ENCODE data around the gene CCSER1. TPM values are rescaled to one million over a fixed set of nuclear protein-coding genes. Genes with fewer than 3 reads are reported as not detected.

The CCSER1 gene
- total and polyA plus RNA-seq, 2 donors (not counting 1 experiment from before 2014, with no cell fraction given), result under 0.01 TPM; not detected in 1

- Histone ChIP-seq H3K36me3 (ENCODE audit: control insufficient read depth, insufficient read depth, low read length) (no peaks in the 10 kb centered on the region), H3K4me1 (ENCODE audit: control insufficient read depth, extremely low read depth, insufficient read depth, low read length) (no peaks in the 10 kb centered on the region), H2AFZ (ENCODE audit: low read length) (no peak overlapping the region), H3K27ac (ENCODE audit: insufficient read depth, low read length) (no peak overlapping the region), H4K20me1 (ENCODE audit: control insufficient read depth, extremely low read depth, insufficient read depth, low read length) (no peaks in the 10 kb centered on the region), H3K27me3 (ENCODE audit: control insufficient read depth, insufficient read depth, low read length) (no peaks in the 10 kb centered on the region), H3K9ac (ENCODE audit: insufficient read depth, low read length) (no peak overlapping the region), H3K4me3 (replicated peaks in 1 of 4; ENCODE audit: control extremely low read depth in 1 of 4, insufficient read depth in 1 of 4, low read depth in 3 of 4, low read length in 4 of 4) (no peak overlapping the region), H3K79me2 (ENCODE audit: control insufficient read depth, insufficient read depth, low read length) (no peaks in the 10 kb centered on the region), H3K9me3 (ENCODE audit: control insufficient read depth, insufficient read depth, low read depth, low read length) (no peaks in the 10 kb centered on the region), H3K4me2 (ENCODE audit: extremely low read depth, insufficient read depth, low read length) (no peak overlapping the region)
- TF ChIP-seq, protein P1, sequence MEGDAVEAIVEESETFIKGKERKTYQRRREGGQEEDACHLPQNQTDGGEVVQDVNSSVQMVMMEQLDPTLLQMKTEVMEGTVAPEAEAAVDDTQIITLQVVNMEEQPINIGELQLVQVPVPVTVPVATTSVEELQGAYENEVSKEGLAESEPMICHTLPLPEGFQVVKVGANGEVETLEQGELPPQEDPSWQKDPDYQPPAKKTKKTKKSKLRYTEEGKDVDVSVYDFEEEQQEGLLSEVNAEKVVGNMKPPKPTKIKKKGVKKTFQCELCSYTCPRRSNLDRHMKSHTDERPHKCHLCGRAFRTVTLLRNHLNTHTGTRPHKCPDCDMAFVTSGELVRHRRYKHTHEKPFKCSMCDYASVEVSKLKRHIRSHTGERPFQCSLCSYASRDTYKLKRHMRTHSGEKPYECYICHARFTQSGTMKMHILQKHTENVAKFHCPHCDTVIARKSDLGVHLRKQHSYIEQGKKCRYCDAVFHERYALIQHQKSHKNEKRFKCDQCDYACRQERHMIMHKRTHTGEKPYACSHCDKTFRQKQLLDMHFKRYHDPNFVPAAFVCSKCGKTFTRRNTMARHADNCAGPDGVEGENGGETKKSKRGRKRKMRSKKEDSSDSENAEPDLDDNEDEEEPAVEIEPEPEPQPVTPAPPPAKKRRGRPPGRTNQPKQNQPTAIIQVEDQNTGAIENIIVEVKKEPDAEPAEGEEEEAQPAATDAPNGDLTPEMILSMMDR (conservative IDR thresholded peaks at IDR 0.05 in 1 of 2, IDR thresholded peaks at IDR 0.05 in 1 of 2; ENCODE audit: low read depth in 1 of 2, low read length in 2 of 2), result no peak
- no peak for TF ChIP-seq EZH2 (IDR thresholded peaks at IDR 0.05; ENCODE audit: low read length, missing control alignments)
- DNase-seq (ENCODE audit: low read depth in 2 of 2), result no peak
Measured at GRCh38 chr4:91470671-91471070, 1343.5 kb downstream of the CCSER1 start.

GRCh38 chr4:91471280-91471679 is 1344.1 kb downstream of the CCSER1 start:
- Histone ChIP-seq H3K79me2 (ENCODE audit: control insufficient read depth, insufficient read depth, low read length) (no peaks in the 10 kb centered on the region), H3K4me2 (ENCODE audit: extremely low read depth, insufficient read depth, low read length) (no peak overlapping the region), H3K36me3 (ENCODE audit: control insufficient read depth, insufficient read depth, low read length) (no peaks in the 10 kb centered on the region), H3K27me3 (ENCODE audit: control insufficient read depth, insufficient read depth, low read length) (no peaks in the 10 kb centered on the region), H2AFZ (ENCODE audit: low read length) (no peak overlapping the region), H3K9me3 (ENCODE audit: control insufficient read depth, insufficient read depth, low read depth, low read length) (no peaks in the 10 kb centered on the region), H3K27ac (ENCODE audit: insufficient read depth, low read length) (no peak overlapping the region), H4K20me1 (ENCODE audit: control insufficient read depth, extremely low read depth, insufficient read depth, low read length) (no peaks in the 10 kb centered on the region), H3K4me1 (ENCODE audit: control insufficient read depth, extremely low read depth, insufficient read depth, low read length) (no peaks in the 10 kb centered on the region), H3K4me3 (replicated peaks in 1 of 4; ENCODE audit: control extremely low read depth in 1 of 4, insufficient read depth in 1 of 4, low read depth in 3 of 4, low read length in 4 of 4) (no peak overlapping the region), H3K9ac (ENCODE audit: insufficient read depth, low read length) (no peak overlapping the region)
- DNase-seq (ENCODE audit: low read depth in 2 of 2), result no peak
- TF ChIP-seq, protein P1 (conservative IDR thresholded peaks at IDR 0.05 in 1 of 2, IDR thresholded peaks at IDR 0.05 in 1 of 2; ENCODE audit: low read depth in 1 of 2, low read length in 2 of 2), result no peak
- TF ChIP-seq EZH2 (IDR thresholded peaks at IDR 0.05; ENCODE audit: low read length, missing control alignments), result no peak

DNA sequence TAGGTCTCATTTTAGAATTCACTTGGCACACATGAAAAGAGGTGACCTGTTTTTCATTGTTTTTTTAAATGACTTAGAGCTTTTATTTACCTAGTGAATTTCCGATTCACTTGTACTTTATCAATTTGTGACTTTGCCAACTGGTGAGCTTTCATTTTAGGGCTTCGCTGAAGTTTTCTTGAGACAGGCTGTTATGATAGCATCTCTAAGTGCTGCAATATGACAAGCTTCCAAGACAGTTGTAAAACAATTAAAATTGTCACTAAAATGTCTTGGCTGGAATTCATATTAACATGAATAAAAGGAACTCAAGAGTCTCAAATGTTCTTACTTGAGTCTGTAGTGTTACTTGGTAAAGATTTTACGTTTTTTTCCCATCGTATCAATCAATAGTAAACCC is 1344.9 kb downstream of the CCSER1 start:
- DNase-seq (ENCODE audit: low read depth in 2 of 2), result no peak
- no peaks in the 10 kb centered on the region for H4K20me1 ChIP-seq (ENCODE audit: control insufficient read depth, extremely low read depth, insufficient read depth, low read length)
- H3K27me3 ChIP-seq (ENCODE audit: control insufficient read depth, insufficient read depth, low read length), result no peaks in the 10 kb centered on the region
- no peaks in the 10 kb centered on the region for H3K79me2 ChIP-seq (ENCODE audit: control insufficient read depth, insufficient read depth, low read length)
- no peak overlapping the region for H3K9ac ChIP-seq (ENCODE audit: insufficient read depth, low read length)
- H3K36me3 ChIP-seq (ENCODE audit: control insufficient read depth, insufficient read depth, low read length), result no peaks in the 10 kb centered on the region
- TF ChIP-seq, protein P1 (conservative IDR thresholded peaks at IDR 0.05 in 1 of 2, IDR thresholded peaks at IDR 0.05 in 1 of 2; ENCODE audit: low read depth in 1 of 2, low read length in 2 of 2), result no peak
- TF ChIP-seq EZH2 (IDR thresholded peaks at IDR 0.05; ENCODE audit: low read length, missing control alignments), result no peak
- H3K4me2 ChIP-seq (ENCODE audit: extremely low read depth, insufficient read depth, low read length), result no peak overlapping the region
- no peak overlapping the region for H3K27ac ChIP-seq (ENCODE audit: insufficient read depth, low read length)
- no peaks in the 10 kb centered on the region for H3K9me3 ChIP-seq (ENCODE audit: control insufficient read depth, insufficient read depth, low read depth, low read length)
- no peak overlapping the region for H3K4me3 ChIP-seq (replicated peaks in 1 of 4; ENCODE audit: control extremely low read depth in 1 of 4, insufficient read depth in 1 of 4, low read depth in 3 of 4, low read length in 4 of 4)
- H3K4me1 ChIP-seq (ENCODE audit: control insufficient read depth, extremely low read depth, insufficient read depth, low read length), result no peaks in the 10 kb centered on the region
- H2AFZ ChIP-seq (ENCODE audit: low read length), result no peak overlapping the region

Data from fibroblast of lung (primary cell).